Measurements from ENCODE around the gene MMP24OS. TPM values are rescaled to one million over a fixed set of nuclear protein-coding genes. Genes with fewer than 3 reads are reported as not detected.

The MMP24OS gene
- total and polyA plus RNA-seq, 2 donors (not counting 1 experiment from before 2014, with no cell fraction given) = 30.1 to 44.1 TPM

DNA sequence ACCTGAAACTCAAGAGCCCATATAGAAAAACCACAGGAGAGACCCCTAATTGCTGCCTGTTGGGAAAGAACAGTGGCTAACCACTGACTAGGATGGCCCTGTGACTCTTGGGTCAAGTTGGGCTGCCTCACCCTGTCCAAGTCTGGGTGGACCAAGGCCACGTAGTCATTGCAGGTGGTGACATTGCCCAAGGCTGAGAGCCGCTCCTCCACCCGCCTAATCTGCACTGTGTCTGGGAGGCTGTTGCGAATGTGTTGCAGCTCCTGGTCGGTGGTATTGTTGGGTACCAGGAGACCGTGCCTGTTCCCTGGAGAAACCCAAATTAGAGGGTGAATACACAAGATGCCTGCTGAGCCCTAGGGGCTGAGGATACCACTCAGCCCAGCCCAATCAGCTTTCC is 2.6 kb upstream of the MMP24OS start:
- Histone ChIP-seq H4K20me1 (ENCODE audit: control insufficient read depth, extremely low read depth, insufficient read depth, low read length) (no peaks in the 10 kb centered on the region), H2AFZ (ENCODE audit: low read length) (no peak overlapping the region), H3K27ac (ENCODE audit: insufficient read depth, low read length) (no peak overlapping the region), H3K79me2 (ENCODE audit: control insufficient read depth, insufficient read depth, low read length) (peaks cover 55% of the 10 kb centered on the region), H3K4me3 (replicated peaks in 1 of 4; ENCODE audit: control extremely low read depth in 1 of 4, insufficient read depth in 1 of 4, low read depth in 3 of 4, low read length in 4 of 4) (no peak overlapping the region), H3K9me3 (ENCODE audit: control insufficient read depth, insufficient read depth, low read depth, low read length) (no peaks in the 10 kb centered on the region), H3K36me3 (ENCODE audit: control insufficient read depth, insufficient read depth, low read length) (peaks cover 28% of the 10 kb centered on the region), H3K27me3 (ENCODE audit: control insufficient read depth, insufficient read depth, low read length) (no peaks in the 10 kb centered on the region), H3K9ac (ENCODE audit: insufficient read depth, low read length) (no peak overlapping the region), H3K4me2 (ENCODE audit: extremely low read depth, insufficient read depth, low read length) (no peak overlapping the region), H3K4me1 (ENCODE audit: control insufficient read depth, extremely low read depth, insufficient read depth, low read length) (peaks cover 11% of the 10 kb centered on the region)
- TF ChIP-seq, protein P1, sequence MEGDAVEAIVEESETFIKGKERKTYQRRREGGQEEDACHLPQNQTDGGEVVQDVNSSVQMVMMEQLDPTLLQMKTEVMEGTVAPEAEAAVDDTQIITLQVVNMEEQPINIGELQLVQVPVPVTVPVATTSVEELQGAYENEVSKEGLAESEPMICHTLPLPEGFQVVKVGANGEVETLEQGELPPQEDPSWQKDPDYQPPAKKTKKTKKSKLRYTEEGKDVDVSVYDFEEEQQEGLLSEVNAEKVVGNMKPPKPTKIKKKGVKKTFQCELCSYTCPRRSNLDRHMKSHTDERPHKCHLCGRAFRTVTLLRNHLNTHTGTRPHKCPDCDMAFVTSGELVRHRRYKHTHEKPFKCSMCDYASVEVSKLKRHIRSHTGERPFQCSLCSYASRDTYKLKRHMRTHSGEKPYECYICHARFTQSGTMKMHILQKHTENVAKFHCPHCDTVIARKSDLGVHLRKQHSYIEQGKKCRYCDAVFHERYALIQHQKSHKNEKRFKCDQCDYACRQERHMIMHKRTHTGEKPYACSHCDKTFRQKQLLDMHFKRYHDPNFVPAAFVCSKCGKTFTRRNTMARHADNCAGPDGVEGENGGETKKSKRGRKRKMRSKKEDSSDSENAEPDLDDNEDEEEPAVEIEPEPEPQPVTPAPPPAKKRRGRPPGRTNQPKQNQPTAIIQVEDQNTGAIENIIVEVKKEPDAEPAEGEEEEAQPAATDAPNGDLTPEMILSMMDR (conservative IDR thresholded peaks at IDR 0.05 in 1 of 2, IDR thresholded peaks at IDR 0.05 in 1 of 2; ENCODE audit: low read depth in 1 of 2, low read length in 2 of 2) = no peak
- no peak for TF ChIP-seq EZH2 (IDR thresholded peaks at IDR 0.05; ENCODE audit: low read length, missing control alignments)
- DNase-seq (ENCODE audit: low read depth in 2 of 2) = no peak

DNA sequence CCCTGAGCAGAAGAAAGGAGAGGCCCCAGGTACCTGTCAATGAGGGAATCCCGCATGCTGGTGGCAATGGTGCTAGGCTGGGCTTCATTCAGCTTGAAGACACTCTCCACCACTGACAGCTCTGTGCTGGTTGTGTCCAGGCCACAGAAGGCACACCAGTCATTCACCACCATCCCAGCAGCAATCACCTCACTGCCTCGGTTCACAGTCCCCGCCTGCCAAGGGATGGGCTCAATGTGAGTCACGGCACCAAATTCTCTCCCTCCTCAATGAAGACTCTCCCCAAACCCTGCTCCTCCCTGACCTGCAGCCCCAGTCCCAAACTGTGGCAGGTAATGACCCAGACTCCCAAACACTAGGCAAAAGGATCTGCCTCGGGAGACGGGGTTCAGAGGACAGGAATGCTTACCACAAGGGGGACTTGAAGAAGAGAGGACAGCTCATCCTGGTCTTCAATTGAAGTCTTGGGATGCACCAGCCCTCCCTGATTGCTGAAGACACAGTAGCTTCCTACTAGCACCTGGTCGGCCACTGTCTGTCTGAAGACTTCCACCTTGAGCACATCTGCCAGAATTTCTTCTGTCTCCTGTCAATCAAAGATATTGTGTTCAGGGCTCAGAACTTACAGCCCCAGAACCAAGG is 1.7 kb upstream of the MMP24OS start:
- Histone ChIP-seq H3K27ac (ENCODE audit: insufficient read depth, low read length) (no peak overlapping the region), H2AFZ (ENCODE audit: low read length) (no peak overlapping the region), H3K9ac (ENCODE audit: insufficient read depth, low read length) (no peak overlapping the region), H3K4me2 (ENCODE audit: extremely low read depth, insufficient read depth, low read length) (no peak overlapping the region), H3K36me3 (ENCODE audit: control insufficient read depth, insufficient read depth, low read length) (peaks cover 31% of the 10 kb centered on the region), H3K4me1 (ENCODE audit: control insufficient read depth, extremely low read depth, insufficient read depth, low read length) (peaks cover 7% of the 10 kb centered on the region), H4K20me1 (ENCODE audit: control insufficient read depth, extremely low read depth, insufficient read depth, low read length) (no peaks in the 10 kb centered on the region), H3K9me3 (ENCODE audit: control insufficient read depth, insufficient read depth, low read depth, low read length) (no peaks in the 10 kb centered on the region), H3K79me2 (ENCODE audit: control insufficient read depth, insufficient read depth, low read length) (peaks cover 55% of the 10 kb centered on the region), H3K27me3 (ENCODE audit: control insufficient read depth, insufficient read depth, low read length) (no peaks in the 10 kb centered on the region), H3K4me3 (replicated peaks in 1 of 4; ENCODE audit: control extremely low read depth in 1 of 4, insufficient read depth in 1 of 4, low read depth in 3 of 4, low read length in 4 of 4) (no peak overlapping the region)
- TF ChIP-seq, protein P1 (conservative IDR thresholded peaks at IDR 0.05 in 1 of 2, IDR thresholded peaks at IDR 0.05 in 1 of 2; ENCODE audit: low read depth in 1 of 2, low read length in 2 of 2) = no peak
- no peak for TF ChIP-seq EZH2 (IDR thresholded peaks at IDR 0.05; ENCODE audit: low read length, missing control alignments)
- DNase-seq (ENCODE audit: low read depth in 2 of 2) = no peak

DNA sequence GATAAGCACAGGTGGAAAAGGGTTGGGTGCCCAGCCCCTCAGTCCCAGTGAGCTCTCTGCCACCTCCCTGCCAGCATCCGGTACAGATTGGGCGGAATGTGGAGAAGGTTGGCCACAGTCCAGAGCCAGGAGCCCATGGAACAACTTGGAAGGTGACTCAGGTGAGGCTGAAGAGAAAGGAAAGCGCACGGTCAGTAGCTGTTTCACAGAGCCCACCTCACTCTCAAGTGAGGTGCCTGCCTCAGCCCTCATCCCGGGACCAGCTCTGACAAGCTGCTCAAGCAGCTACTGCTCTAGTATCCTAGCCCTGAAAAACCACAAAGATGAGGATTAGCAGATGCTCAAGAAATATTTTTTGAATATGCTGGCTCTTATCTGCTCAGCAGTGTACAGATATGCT is 1.1 kb upstream of the MMP24OS start:
- H3K4me2 ChIP-seq (ENCODE audit: extremely low read depth, insufficient read depth, low read length) = no peak overlapping the region
- H4K20me1 ChIP-seq (ENCODE audit: control insufficient read depth, extremely low read depth, insufficient read depth, low read length) = no peaks in the 10 kb centered on the region
- TF ChIP-seq, protein P1 (conservative IDR thresholded peaks at IDR 0.05 in 1 of 2, IDR thresholded peaks at IDR 0.05 in 1 of 2; ENCODE audit: low read depth in 1 of 2, low read length in 2 of 2) = no peak
- no peak for TF ChIP-seq EZH2 (IDR thresholded peaks at IDR 0.05; ENCODE audit: low read length, missing control alignments)
- peaks cover 7% of the 10 kb centered on the region for H3K4me1 ChIP-seq (ENCODE audit: control insufficient read depth, extremely low read depth, insufficient read depth, low read length)
- peaks cover 51% of the 10 kb centered on the region for H3K79me2 ChIP-seq (ENCODE audit: control insufficient read depth, insufficient read depth, low read length)
- H3K9ac ChIP-seq (ENCODE audit: insufficient read depth, low read length) = no peak overlapping the region
- H3K9me3 ChIP-seq (ENCODE audit: control insufficient read depth, insufficient read depth, low read depth, low read length) = no peaks in the 10 kb centered on the region
- H2AFZ ChIP-seq (ENCODE audit: low read length) = no peak overlapping the region
- no peak overlapping the region for H3K27ac ChIP-seq (ENCODE audit: insufficient read depth, low read length)
- H3K27me3 ChIP-seq (ENCODE audit: control insufficient read depth, insufficient read depth, low read length) = no peaks in the 10 kb centered on the region
- DNase-seq (ENCODE audit: low read depth in 2 of 2) = no peak
- peaks cover 36% of the 10 kb centered on the region for H3K36me3 ChIP-seq (ENCODE audit: control insufficient read depth, insufficient read depth, low read length)
- H3K4me3 ChIP-seq (replicated peaks in 1 of 4; ENCODE audit: control extremely low read depth in 1 of 4, insufficient read depth in 1 of 4, low read depth in 3 of 4, low read length in 4 of 4) = no peak overlapping the region
